K562 (cell line): ENCODE measurements around the gene NF2. TPM values are rescaled to one million over a fixed set of nuclear protein-coding genes. Genes with fewer than 3 reads are reported as not detected.

Source experiments
- ATAC-seq: fragments of 200-7000 bp; cut with Tn5 transposase; 3 replicates; pipeline ENCODE4 v1.9.1; 2020; ENCODE audit warnings: moderate library complexity
- BruUV-seq: library from RNA; stranded (reverse); fragments of 400-500 nt; replicated peaks from 2 replicates; lab custom pipeline; 2021; lab: Mats Ljungman, UMichigan
- CTCF ChIA-PET: fragments of 300-600 bp; formaldehyde crosslinking; extraction: SDS; loops from one replicate; lab custom pipeline; 2021; ENCODE audit warnings: low intra/inter-chr PET ratio; lab: Yijun Ruan, JAX
- POLR2A ChIA-PET: fragments of 300-600, 350-650 bp; sonication (Branson Sonifier 250); formaldehyde crosslinking; extraction: SDS; loops from one replicate; lab custom pipeline; 2021; ENCODE audit warnings: antibody characterized with exemption, inconsistent platforms; lab: Yijun Ruan, JAX
- DNase-seq, 4 experiments: peaks; one replicate each; pipeline versions ENCODE4 v3.0.0 to v3.0.0-alpha.2; 2011 to 2018; ENCODE audit warnings: low spot score in 3 of 4, mixed read lengths in 3 of 4; ENCODE audit errors: extremely low read depth in 1 of 4
- FAIRE-seq: peaks from 2 replicates; lab custom pipeline; 2011; peaks lifted over from hg19 to GRCh38; lab: Jason Lieb, UNC
- H2AFZ ChIP-seq: 2 replicates; pipeline ENCODE4 v1.6.0; 2011; ENCODE audit warnings: low read depth, low read length, control low read depth, inconsistent platforms
- H3K27ac ChIP-seq: fragments of 200-600 bp; 3 replicates; pipeline ENCODE4 v1.8.0; 2011; ENCODE audit warnings: low read depth, mild to moderate bottlenecking, control low read depth, inconsistent platforms, low read length, moderate library complexity, mixed read lengths; ENCODE audit errors: extremely low read depth
- H3K27me3 ChIP-seq, 2 experiments: fragments of 300-600 bp in 1 of 2; 2 replicates in 1 of 2; 3 replicates in 1 of 2; pipeline versions ENCODE4 v1.6.0 to v1.8.0; 2011; ENCODE audit warnings: inconsistent platforms in 2 of 2, low read length in 2 of 2, mild to moderate bottlenecking in 1 of 2, mixed read lengths in 1 of 2, moderate library complexity in 1 of 2; ENCODE audit not compliant: control insufficient read depth in 2 of 2, insufficient read depth in 2 of 2
- H3K36me3 ChIP-seq: fragments of 300-600 bp; 3 replicates; pipeline ENCODE4 v1.8.0; 2011; ENCODE audit warnings: mild to moderate bottlenecking, low read length, inconsistent platforms; ENCODE audit not compliant: control insufficient read depth, insufficient read depth
- H3K4me1 ChIP-seq, 2 experiments: fragments of 200-600 bp in 1 of 2; replicated peaks in 1 of 2; 2 replicates in 1 of 2; 3 replicates in 1 of 2; pipeline versions ENCODE4 v1.5.1 to v1.8.0; 2011; ENCODE audit warnings: inconsistent platforms in 2 of 2, low read length in 2 of 2, mild to moderate bottlenecking in 1 of 2, mixed read lengths in 1 of 2, moderate library complexity in 1 of 2; ENCODE audit not compliant: control insufficient read depth in 2 of 2, insufficient read depth in 2 of 2
- H3K4me2 ChIP-seq: 2 replicates; pipeline ENCODE4 v1.6.1; 2011; ENCODE audit warnings: low read length, control low read depth, inconsistent platforms, mixed read lengths; ENCODE audit not compliant: insufficient read depth
- H3K4me3 ChIP-seq: fragments of 200-600 bp; sonication (generic), shearing (Covaris generic); 2 replicates; pipeline ENCODE4 v1.5.1; 2016; ENCODE audit warnings: control low read depth, inconsistent platforms
- H3K79me2 ChIP-seq: fragments of 200-600 bp; 3 replicates; pipeline ENCODE4 v1.8.0; 2011; ENCODE audit warnings: low read length, inconsistent platforms; ENCODE audit not compliant: control insufficient read depth, insufficient read depth
- H3K9ac ChIP-seq, 2 experiments: 2 replicates each; pipeline versions ENCODE4 v1.6.0 to v1.6.1; 2011; ENCODE audit warnings: low read depth in 2 of 2, low read length in 2 of 2, control low read depth in 1 of 2, inconsistent platforms in 1 of 2, mild to moderate bottlenecking in 1 of 2, mixed read lengths in 1 of 2; ENCODE audit not compliant: insufficient read depth in 1 of 2
- H3K9me1 ChIP-seq: one replicate; pipeline ENCODE4 v1.6.0; 2011; ENCODE audit warnings: inconsistent platforms, mild to moderate bottlenecking, low read length, moderate library complexity; ENCODE audit not compliant: control insufficient read depth, insufficient read depth
- H3K9me3 ChIP-seq: replicated peaks from 2 replicates; pipeline ENCODE4 v1.5.1; 2011; ENCODE audit warnings: low read depth, low read length, inconsistent platforms; ENCODE audit not compliant: control insufficient read depth, insufficient read depth
- H4K20me1 ChIP-seq: replicated peaks from 2 replicates; pipeline ENCODE4 v1.6.1; 2011; ENCODE audit warnings: low read length, inconsistent platforms, mixed read lengths; ENCODE audit not compliant: control insufficient read depth, insufficient read depth
- ESRRA ChIP-seq: fragments of 450-650 bp; IDR thresholded peaks from 2 replicates; pipeline ENCODE4 v1.6.1; 2014; ENCODE audit warnings: low read depth, mild to moderate bottlenecking, moderate library complexity, borderline replicate concordance
- IRF9 ChIP-seq: fragments of 450-650 bp; IDR thresholded peaks from 2 replicates; pipeline ENCODE4 v1.6.1; 2016; ENCODE audit warnings: missing biosample characterization, missing genetic modification characterization
- KDM1A ChIP-seq, 2 experiments: fragments of 450-650 bp; IDR thresholded peaks; 2 replicates each; pipeline ENCODE4 v1.6.1; 2016; ENCODE audit warnings: mild to moderate bottlenecking in 2 of 2
- RCOR1 ChIP-seq, 2 experiments: IDR thresholded peaks; 2 replicates each; pipeline ENCODE4 v1.6.1; 2012; ENCODE audit warnings: low read depth in 2 of 2, low read length in 2 of 2, borderline replicate concordance in 1 of 2, improper control_type of control experiment in 1 of 2
- WGBS: fragments of 100-300 bp; shearing (Covaris generic); methylation state at CpG from one replicate; pipeline ENCODE4 v1.1.6; 2016; ENCODE audit warnings: low coverage, mixed read lengths; ENCODE audit not compliant: insufficient coverage; ENCODE audit errors: missing lambda C conversion rate; 5-methylcytosine and 5-hydroxymethylcytosine counted together
- in situ Hi-C: fragments of 300-500 bp; cut with MboI; formaldehyde crosslinking; loops from 4 replicates; pipeline ENCODE4 v1.15.0; 2018; ENCODE audit warnings: inconsistent platforms, mixed read lengths
- intact Hi-C: fragments of 100-400 bp; cut with micrococcal nuclease; formaldehyde crosslinking; loops from 2 replicates; pipeline ENCODE4 v1.14.2; 2022
- polyA plus RNA-seq, 8 experiments: library from polyadenylated mRNA; depleted of rRNA in 4 of 8; stranded (reverse) in 5 of 8; unstranded in 3 of 8; fragments of >200 nt; fragmentation: Nextera tagmentation in 2 of 8; fragmentation: Illumina TruSeq in 1 of 8; extraction: Ambion mirVana in 2 of 8; extraction: Trizol in 1 of 8; gene quantifications; 2 replicates each; pipeline versions ENCODE4 v1.2.1 to v1.2.3, GENCODE V29; 2011 to 2014; ENCODE audit warnings: inconsistent platforms in 1 of 8, missing spikeins in 1 of 8
- total RNA-seq, 7 experiments: library from RNA; depleted of rRNA in 6 of 7; stranded (reverse); fragments of >200 nt in 6 of 7; fragmentation: Illumina TruSeq in 2 of 7; extraction: Trizol in 2 of 7; gene quantifications; 2 replicates each; pipeline versions ENCODE4 v1.2.1 to v1.2.3, GENCODE V29; 2011 to 2021; ENCODE audit warnings: low replicate concordance in 1 of 7
- TF ChIP-seq, protein P1 (sequence below): fragments of 450-650 bp; IDR thresholded peaks from 2 replicates; pipeline ENCODE4 v1.7.0; 2016; ENCODE audit warnings: borderline replicate concordance

NF2 gene
- total and polyA plus RNA-seq, 9 of the 15 experiments (the other 6 are each of a cell fraction or from before 2014, with no cell fraction given): 2.2 to 32.5 (median 15.2) TPM

- POLR2A ChIA-PET: no interaction called here
Observed at GRCh38 chr22:29631725-29632124, 28.3 kb downstream of the NF2 start.

More at GRCh38 chr22:29631725-29632124, 28.3 kb downstream of the NF2 start:
- no peak overlapping the region for H3K27ac ChIP-seq
- no peak overlapping the region for H3K9ac ChIP-seq
- H3K9me1 ChIP-seq: no peaks in the 10 kb centered on the region
- WGBS: 0% methylated on average over 1 of the region's 1 CpG
- H3K79me2 ChIP-seq: peaks cover 66% of the 10 kb centered on the region
- FAIRE-seq (no peak), DNase-seq (no peak), ATAC-seq (no peak)
- H3K27me3 ChIP-seq: no peaks in the 10 kb centered on the region
- H3K4me1 ChIP-seq: peaks cover 0 to 12% of the 10 kb centered on the region in 2 experiments; a peak in 3 of 5 replicates
- TF ChIP-seq KDM1A (IDR thresholded peaks at IDR 0.05) (peak; percentile 38 to 42; a peak in 1 of 4 replicates), RCOR1 (IDR thresholded peaks at IDR 0.05; ENCODE audit: borderline replicate concordance in 1 of 2, low read depth in 2 of 2, low read length in 2 of 2) (peak in 1 of 2 experiments; percentile 84; a peak in 2 of 4 replicates), ESRRA (peak; percentile 81), IRF9 (no peak)
- TF ChIP-seq, protein P1, sequence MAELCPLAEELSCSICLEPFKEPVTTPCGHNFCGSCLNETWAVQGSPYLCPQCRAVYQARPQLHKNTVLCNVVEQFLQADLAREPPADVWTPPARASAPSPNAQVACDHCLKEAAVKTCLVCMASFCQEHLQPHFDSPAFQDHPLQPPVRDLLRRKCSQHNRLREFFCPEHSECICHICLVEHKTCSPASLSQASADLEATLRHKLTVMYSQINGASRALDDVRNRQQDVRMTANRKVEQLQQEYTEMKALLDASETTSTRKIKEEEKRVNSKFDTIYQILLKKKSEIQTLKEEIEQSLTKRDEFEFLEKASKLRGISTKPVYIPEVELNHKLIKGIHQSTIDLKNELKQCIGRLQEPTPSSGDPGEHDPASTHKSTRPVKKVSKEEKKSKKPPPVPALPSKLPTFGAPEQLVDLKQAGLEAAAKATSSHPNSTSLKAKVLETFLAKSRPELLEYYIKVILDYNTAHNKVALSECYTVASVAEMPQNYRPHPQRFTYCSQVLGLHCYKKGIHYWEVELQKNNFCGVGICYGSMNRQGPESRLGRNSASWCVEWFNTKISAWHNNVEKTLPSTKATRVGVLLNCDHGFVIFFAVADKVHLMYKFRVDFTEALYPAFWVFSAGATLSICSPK: no peak
- H3K4me3 ChIP-seq: no peak overlapping the region
- in situ Hi-C loops (no loop called here), intact Hi-C loops (no loop called here)
- no peak overlapping the region for H3K4me2 ChIP-seq
- no peak overlapping the region for H2AFZ ChIP-seq
- CTCF ChIA-PET: interaction anchor here (0.6 kb wide), 1 partner anchor 595 kb away, joined by 3 read pairs; no protein-coding TSS in a partner anchor
- H3K36me3 ChIP-seq: peaks cover 9% of the 10 kb centered on the region; the same call in 2 of the 3 replicates
- no peaks in the 10 kb centered on the region for H3K9me3 ChIP-seq
- no TSS peak for BruUV-seq
- peaks cover 17% of the 10 kb centered on the region; the same call in 1 of the 2 replicates for H4K20me1 ChIP-seq
